Measurements from ENCODE around the gene WWOX.

The WWOX gene

DNA sequence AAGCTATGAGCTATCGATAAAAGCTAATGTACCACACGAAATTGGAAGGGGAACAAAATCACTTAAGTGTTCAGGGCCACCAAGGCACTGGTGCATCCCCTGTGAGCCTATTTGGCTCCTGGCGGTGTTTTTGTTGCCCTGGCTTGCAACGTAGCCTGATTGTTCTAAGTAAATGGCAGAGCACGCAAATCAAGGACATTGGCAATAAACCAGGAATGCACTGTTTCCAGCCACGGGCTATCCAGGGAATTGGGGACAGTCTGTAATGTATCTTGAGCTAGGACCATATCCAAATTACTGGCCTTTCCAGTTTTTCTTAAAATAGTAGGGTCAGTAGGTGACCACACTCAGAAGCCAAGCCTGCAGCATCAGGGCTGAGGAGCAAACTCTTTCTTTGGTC, 767.1 kb downstream of the WWOX start:
- DNase-seq (ENCODE audit: low spot score) = no peak

DNA sequence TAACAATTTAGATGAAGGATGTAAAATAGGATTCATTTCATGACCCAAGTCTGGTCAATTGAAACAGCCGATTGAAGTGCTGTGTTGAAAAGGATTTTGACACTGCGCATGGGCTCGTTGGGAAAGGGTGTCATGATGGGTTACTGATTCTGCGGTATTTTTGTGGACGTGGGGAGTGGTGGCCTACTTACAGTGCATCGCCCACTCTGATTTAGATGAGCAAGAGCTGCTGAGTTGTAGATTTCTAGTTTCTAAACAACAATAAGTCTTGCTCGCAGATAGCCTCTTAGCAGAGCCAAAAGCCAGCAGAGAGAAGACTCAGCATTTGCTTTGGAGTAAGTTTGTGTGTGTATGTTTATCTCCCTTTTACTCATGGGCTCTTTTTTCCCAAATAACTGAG, 770.0 kb downstream of the WWOX start:
- DNase-seq (ENCODE audit: low spot score) = no peak

DNA sequence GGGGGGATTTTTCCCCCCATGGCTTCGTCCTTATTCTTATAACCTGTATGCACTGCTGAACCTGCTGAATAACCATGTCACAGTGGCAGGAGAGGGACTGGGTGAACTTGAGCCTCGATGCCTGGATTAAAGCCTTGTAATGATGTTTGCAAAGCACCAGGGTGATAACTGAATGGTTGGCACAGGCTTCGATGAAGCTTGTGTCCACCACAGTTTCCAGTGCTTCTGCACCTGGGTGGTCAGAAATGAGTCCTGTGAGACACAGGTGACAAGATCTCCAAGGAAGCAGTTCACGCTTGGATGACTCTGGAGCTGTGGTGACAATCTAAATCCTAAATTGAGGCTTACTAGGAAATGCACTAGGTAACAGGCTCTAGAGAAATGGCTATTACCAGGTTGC, 771.8 kb downstream of the WWOX start:
- no peak for DNase-seq (ENCODE audit: low spot score)

DNA sequence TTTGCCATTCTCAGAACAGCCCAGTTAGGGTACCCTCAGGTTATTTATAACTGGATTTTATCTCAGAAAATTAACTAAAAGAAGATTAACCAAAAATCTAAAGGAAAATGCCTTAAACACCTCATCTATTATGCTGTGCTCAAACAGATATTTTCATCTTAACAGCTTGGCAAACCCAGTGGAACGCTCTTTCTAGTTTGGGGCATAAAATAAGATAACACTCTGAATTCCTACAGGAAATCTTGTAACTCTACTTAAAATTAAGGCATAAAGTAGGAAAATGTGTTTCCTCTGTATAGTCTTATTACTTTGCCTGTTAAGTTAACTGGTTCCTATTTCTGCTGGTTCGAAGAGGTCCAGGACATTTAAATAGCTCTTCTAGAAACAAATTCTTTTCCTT, 777.2 kb downstream of the WWOX start:
- no peak for DNase-seq (ENCODE audit: low spot score)

DNA sequence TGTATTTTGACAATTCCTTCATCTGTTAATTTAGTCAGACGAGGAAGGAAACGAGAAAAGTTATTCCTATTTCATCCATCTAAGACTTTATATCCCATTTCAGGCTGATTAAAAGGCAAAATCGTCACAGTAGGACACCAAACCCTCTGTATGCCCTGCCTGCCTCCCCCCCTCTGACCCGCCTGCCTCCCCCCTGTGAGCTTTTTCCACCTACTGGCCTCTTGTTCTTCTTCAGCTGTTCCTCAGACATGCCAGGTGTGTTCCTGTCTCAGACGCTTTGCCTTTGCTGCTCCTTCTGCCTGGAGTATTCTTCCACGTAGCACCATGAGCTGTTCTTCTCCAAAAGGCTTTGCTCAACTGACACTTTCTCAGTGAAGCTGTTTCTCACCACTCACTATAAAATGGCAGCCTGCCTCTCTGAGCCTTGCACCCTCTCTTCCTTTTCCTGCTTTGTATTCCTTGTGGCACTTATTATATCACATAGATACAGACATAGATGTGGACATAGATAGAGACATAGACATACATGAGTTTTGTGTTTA, 777.7 kb downstream of the WWOX start:
- DNase-seq (ENCODE audit: low spot score) = no peak

DNA sequence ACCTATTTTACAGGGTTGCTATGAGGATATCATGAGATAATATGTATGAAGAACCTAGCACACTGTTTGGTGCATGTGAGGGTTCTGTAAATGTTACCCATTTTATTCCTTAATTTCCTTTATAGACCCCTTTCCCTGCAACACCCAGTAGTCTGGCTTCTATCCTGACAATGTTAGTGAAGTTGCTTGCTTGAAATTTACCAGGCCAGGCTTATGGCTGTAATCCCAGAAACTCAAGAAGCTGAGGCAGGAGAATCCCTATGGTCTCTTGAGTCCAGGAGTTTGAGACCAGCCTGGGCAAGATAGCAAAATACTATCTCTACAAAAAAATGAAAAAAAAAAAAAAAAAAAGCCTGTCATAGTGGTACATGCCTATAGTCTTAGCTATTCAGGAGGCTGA, 779.1 kb downstream of the WWOX start:
- no peak for DNase-seq (ENCODE audit: low spot score)

DNA sequence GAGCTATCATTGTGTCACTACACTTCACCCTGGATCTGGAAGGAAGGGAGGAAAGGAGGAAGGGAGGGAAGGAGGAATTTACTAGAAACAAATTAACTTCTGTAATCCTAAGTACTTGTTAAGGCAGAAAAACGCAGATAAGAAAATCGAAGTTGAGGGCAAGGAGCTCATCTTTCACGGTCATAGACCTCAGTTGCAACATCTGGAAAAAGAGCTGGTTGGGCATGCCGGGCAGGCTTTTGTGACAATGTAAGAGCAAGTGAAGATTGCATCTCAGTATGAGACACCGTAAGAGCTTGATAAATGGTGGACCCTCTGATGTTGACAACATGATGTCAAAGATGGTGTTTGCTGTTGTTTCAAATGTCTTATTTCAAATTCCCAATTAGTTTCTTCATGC, 779.6 kb downstream of the WWOX start:
- no peak for DNase-seq (ENCODE audit: low spot score)

DNA sequence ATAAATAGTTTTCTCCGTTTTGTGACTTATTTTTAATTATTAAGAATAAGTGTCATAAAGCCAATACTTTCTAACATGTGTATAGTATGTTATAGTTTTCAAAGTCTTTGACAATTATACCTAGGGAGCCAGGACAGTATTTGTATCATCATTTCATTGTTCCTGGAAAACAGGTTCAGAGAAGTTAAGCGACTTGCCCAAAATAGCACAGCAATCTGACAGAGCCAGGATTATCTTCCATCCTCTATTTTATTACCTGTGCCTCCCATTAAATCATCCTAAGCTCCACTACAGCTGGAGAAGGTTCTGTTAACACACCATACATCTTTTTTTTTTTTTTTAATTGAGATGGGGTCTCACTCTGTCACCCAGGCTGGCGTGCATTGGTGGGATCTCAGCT, 782.7 kb downstream of the WWOX start:
- no peak for DNase-seq (ENCODE audit: low spot score)

DNA sequence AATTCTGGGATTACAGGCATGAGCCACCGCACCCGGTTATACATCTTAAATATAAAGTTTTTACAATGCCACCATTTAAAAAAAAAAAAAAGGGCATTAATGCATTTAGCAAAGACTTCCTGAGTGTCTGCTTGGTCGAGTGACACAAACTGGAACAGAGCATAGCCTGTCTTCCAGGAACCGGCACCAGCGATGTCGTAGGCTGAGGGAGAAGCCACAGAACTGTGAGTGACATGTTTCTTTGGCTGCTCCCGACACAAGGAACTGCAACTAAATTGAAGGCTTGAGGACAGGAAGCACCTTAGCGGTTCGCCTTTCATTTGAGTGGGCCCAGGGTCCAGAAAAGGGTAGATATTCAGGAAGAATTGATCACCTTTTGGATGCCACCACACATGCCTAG, 783.3 kb downstream of the WWOX start:
- DNase-seq (ENCODE audit: low spot score) = no peak

DNA sequence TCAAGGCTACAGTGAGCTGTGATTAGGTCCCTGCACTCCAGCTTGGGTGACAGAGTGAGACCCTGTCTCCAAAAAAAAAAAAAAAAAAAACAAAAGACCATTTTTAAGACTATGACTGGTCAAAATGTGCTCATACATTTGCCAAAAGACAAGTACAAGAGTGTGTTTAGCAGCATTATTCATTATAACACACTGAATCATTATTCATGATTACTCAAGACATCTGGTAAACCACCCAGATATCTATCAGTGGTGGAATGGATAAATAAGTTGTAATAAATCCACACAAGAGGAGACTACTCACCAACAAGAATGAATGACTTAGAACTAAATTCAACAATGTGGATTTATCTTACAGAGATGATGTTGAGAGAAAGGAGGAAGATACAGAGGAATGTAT, 784.8 kb downstream of the WWOX start:
- DNase-seq (ENCODE audit: low spot score) = no peak

DNA sequence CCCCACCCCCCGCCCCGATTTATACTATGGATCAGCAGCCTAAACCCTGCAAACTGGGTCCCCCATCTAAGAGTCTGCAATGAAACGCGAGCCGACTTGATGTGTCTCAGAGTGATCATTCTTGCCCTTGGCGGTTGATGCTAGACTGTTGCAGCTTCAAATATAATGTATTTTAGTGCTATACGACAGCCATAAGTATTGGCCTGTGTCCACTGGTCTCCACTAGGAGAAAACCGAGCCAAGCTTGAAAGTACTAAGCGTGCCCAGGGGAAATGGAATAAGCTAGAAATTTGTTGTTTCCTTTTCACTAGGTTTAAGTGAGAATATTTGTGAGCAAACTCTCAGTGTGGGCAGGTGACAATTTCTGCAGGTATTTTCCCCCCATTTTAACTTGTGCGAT, 789.9 kb downstream of the WWOX start:
- no peak for DNase-seq (ENCODE audit: low spot score)

DNA sequence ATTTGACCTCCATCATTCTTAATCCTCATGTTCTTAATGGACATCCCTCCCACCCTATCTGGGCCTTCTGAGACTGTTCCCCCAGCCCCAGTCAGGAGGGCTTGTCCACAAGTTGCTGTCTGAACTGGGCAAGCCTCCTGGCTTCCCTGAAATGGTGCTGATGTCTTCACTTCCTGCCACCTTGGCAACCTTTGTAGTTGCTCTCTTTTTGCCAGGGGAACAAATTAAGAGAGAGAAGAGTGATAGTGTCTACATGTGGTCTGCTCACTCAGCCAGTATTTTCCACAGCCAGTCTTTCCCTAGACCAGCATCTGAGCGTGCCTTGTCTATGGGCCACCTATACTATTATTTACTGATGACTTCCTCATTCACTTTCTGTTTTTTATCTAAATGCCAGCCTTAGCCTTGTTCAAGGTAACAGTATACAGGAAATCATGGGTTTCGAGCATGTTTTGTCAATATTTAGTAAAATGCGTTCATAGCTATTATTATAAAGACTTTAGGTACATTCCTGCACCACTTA, 791.0 kb downstream of the WWOX start:
- DNase-seq (ENCODE audit: low spot score) = no peak

DNA sequence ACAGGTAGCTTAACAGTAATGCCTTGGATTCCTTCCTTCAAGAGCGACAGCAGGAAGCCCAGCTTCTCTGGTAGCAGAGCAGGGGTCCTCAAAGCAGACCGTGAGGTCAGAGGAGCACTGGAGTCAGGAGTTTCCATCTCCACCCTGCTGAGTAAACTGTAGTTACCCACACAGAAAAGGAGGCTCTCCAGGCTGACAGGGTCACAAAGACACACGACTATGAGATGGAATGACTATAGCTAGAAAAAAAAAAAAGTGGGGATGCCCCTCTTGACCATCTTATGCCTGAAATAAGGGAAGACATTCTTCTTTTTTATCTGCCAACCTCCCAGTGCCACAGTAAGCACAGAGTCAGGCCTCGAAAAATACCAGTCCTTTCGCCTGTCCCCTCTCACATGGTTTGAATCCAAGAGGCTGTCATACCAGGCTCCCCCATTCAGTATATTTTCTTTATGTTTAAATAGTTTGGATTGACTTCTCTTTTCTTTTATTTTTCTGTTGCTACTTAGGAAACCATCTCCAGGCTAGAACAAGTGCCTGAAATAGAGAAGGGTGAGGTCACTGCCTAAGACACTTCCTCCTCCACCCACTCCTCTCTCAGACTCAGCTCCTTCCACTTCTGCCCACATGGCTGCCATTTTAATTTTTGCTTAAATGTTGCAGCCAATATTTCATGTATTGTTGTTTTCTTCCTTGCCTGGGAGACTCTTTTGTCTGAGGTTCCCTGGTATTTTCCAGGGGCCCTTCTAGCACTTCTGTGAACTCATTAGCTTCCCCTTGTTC, 793.7 kb downstream of the WWOX start:
- no peak for DNase-seq (ENCODE audit: low spot score)

DNA sequence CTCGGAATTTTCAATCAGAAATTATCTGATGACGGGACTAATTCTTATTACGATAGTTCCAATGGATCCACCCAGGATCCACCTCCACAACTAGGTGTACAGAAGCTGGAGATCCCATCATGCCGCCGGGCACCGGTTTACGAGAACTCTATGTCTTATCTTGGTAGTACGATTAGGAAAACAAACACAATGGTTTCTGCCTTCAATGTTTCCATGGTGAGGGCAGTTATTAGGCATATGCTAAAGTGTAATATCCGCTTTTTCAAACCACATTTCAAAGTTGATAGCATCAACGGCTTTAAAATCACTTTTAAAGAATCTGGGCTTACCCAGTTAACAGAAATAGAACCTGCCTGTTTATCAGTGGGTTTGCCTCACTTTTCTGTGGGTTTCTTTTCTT, 795.4 kb downstream of the WWOX start:
- DNase-seq (ENCODE audit: low spot score) = no peak

DNA sequence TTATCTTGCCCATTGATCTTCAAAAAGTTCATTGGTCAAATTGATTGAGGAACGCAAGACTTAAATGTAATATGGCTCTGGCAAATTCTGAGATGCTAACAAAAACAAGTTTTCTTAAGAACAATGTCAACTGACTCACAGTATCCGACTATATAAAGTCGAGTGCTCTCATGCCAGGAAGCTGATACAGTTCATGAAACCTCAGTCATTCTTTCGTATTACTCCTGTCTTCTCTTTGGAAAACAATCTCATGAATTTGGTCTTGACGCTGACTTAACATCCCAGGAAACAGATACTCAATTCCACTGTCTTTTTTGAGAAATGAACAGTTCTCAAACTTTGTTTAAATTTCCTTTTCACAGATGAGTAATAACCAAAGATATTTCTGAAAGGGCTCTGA, 796.2 kb downstream of the WWOX start:
- DNase-seq (ENCODE audit: low spot score) = no peak

DNA sequence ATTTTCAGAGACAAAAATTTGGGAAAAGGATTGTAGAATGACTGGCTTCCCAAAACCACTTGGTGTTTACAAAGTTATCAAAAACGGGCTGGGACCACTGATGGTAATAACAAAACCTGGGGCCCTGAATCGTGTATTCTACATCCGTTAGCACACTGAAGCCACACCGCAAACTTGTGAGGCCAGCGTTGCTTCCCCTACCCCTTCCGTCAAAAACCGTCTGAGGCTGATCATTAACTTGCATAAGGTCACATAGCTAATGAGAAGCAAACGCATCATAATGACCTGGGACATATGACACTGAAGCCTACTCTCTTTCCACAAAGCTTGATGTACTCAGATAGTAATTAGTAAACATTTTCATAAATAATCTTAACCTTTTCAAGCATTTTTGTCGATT, 796.8 kb downstream of the WWOX start:
- no peak for DNase-seq (ENCODE audit: low spot score)

DNA sequence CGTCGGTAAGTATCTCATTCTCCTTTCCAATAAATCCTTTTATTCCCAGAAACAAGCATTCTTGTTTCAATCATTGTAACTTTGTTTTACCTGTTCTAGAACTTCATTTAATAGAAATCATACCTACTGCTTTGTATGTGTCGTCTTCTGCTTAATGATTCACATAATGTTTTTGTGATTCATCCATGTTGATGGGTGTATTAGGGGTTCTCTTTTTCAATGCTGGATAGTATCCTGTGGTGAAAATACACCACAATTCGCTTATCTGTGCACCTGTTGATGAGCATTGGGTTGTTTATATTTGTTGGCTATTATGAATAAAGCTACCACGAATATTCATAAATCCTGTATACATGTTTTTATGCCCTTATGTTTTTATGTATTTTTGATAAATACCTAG, 797.8 kb downstream of the WWOX start:
- no peak for DNase-seq (ENCODE audit: low spot score)

DNA sequence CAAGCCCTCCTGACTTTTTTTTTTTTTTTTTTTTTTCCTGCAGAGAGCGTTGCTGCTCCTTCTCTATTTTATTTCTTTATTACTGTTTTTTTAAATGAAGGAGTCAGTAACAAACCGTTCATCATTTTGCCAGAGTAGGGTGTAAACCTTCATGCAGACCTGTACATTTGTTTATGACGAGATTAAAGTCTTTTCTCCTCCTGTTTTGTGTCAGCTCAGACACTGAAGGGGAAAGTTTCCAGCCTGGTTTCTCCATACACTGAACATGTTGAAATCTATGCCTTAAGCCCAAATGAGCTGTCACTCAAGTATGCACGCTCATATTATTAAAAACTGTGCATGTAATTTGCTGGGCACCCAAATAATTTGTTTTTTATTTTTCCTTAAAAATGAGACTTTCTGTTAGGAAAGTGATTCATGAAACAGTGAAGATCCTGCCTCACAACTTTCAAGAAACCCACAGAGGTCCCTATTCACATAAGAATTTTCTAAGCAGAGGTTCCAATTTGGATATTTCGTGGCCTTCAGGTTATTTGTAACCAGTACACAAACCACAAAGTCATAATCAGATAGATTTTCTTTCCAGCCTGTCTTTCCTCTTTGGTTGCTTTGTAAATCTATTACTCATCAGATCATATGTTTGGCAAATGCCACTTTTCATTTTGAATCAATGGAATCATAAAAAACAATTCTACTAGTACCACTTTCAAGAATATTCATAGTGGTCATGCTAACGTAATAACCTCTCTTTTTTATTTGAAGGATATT, 800.8 kb downstream of the WWOX start:
- DNase-seq (ENCODE audit: low spot score) = no peak

DNA sequence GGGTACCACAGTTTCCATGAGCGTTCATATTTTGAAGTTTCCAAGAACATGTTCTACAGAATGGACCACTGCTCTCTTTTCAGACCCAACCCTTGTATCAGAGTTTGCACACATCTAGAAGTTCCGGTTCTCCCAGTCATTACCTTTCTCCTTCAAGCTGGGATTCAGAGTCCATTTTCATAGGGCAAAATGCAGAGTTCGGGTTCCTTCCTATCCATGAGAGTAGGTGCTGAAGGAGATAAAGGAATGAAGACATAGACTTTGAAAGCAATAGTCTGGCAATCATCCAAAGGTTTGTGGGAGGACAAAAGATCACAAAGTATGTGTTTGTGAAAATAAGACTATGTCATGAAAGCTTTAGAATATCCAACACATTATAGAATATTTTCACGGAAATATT, 801.5 kb downstream of the WWOX start:
- DNase-seq (ENCODE audit: low spot score) = no peak

DNA sequence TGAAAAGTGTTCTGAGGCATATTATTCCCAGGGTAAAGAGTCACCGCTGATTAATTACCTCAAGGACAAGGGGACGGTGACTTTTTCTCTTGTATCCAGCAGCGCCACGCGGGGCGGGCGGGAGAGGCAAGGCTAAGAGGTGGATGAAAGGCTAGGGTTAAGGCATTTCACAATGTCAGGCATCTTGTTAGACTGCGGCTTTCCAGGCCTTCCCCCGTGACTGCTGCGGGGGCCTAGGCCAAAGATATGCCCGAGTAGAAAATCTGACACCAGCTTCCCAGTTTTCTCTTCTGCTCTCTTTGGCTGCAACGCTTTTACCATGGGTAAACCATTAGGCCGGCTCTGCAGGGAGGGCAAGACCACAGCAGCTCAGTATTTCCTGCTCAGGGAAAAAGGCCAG, 802.9 kb downstream of the WWOX start:
- DNase-seq (ENCODE audit: low spot score) = no peak

DNA sequence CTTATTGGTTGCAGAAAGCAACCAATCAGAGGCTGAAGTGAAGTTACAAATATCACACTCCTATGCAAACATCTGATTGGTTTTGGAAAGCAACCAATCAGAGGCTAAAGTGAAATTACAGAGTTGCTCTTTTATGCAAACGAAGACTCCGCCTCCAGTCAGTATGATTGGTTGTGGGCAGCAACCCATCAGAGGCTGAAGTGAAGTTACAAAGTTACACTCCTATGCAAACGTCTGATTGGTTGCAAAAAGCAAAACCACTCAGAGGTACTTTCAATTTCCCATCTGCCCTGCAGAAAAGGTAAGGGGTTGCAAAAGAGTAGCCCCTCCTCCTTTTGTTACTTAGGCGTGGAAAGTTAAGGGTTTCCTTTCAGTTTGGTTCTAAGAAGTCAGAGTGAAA, 803.8 kb downstream of the WWOX start:
- DNase-seq (ENCODE audit: low spot score) = no peak

DNA sequence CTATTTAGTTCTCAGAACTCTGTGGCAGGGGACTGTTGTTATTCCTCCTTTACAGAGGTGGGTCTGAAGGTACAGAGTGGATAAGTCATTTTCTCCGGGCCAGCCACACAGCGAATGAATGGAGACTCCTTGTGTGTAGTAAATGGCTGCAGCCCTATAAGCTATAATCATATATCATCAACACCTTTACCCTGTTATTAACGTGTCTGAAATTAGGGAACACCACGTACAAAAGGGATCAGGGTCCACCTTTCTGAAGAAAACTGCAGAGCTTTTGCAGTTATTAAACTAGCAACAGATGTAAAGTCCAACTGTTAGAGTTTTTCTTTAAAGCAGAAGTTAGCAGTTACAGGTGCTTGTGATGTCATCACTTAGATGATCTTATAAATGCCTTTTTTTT, 804.4 kb downstream of the WWOX start:
- no peak for DNase-seq (ENCODE audit: low spot score)

DNA sequence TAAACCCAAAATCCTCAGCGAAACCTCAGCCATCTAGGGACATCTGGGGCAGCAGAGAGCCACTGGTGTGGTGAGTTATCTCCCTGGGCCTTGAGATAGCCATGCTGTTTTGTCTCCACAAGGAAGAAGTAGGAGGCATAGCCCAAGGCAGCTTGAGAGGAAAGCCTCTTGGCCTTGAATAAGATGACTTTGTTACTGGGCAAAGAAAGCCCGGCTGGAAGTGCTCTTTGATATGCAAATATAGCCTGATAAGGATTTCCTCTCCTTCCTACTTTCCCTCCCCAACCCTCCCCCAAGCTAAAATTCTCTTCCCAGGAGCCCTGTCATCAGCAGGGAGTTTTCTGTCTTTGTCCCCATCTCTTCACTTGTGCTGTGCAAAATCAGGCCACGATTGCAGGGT, 806.7 kb downstream of the WWOX start:
- DNase-seq (ENCODE audit: low spot score) = no peak

Data from AG08395 (cell line).